Measurements from ENCODE around the gene SUPT4H1. TPM values are rescaled to one million over a fixed set of nuclear protein-coding genes. Genes with fewer than 3 reads are reported as not detected.

SUPT4H1 gene
- total and polyA plus RNA-seq, 9 of the 15 experiments (the other 6 are each of a cell fraction or from before 2014, with no cell fraction given): 62.1 to 320 (median 117) TPM

- TF ChIP-seq E2F8 (IDR thresholded peaks at IDR 0.05; ENCODE audit: low read depth, partially characterized antibody): peak; percentile 95
- TF ChIP-seq XRCC4 (IDR thresholded peaks at IDR 0.05; ENCODE audit: extremely low read depth, insufficient read depth, insufficient read length): no peak
- no peak for TF ChIP-seq ZNF583 (CRISPR knock-in tag; IDR thresholded peaks at IDR 0.05)
- no peak for TF ChIP-seq SRSF7 (optimal IDR thresholded peaks at IDR 0.05; ENCODE audit: low read depth, low read length)
- no peak for TF ChIP-seq ZZZ3 (IDR thresholded peaks at IDR 0.05)
- TF ChIP-seq IFI16 (CRISPR knock-in tag; IDR thresholded peaks at IDR 0.05): no peak
- TF ChIP-seq MBD1 (CRISPR knock-in tag; IDR thresholded peaks at IDR 0.05): no peak
- TF ChIP-seq JUNB (CRISPR knock-in tag; conservative IDR thresholded peaks at IDR 0.05): no peak
- peak; percentile 28 for TF ChIP-seq NFYB (IDR thresholded peaks at IDR 0.05; ENCODE audit: extremely low read depth, insufficient read length)
- TF ChIP-seq CCNT2 (IDR thresholded peaks at IDR 0.05; ENCODE audit: borderline replicate concordance, extremely low read depth, insufficient read length, low read depth, low read length): peak; percentile 57
- TF ChIP-seq KLF6 (CRISPR knock-in tag; IDR thresholded peaks at IDR 0.05; ENCODE audit: borderline replicate concordance): no peak
- no peak for TF ChIP-seq ZNF24 (IDR thresholded peaks at IDR 0.05)
- peak; percentile 48 for TF ChIP-seq HNRNPLL (IDR thresholded peaks at IDR 0.05; ENCODE audit: low read depth, low read length, poor library complexity, severe bottlenecking)
- TF ChIP-seq ZNF655 (CRISPR knock-in tag; IDR thresholded peaks at IDR 0.05): peak; percentile 63; the same call in 1 of the 2 replicates
- peak; percentile 6 for TF ChIP-seq ZBTB33 (CRISPR knock-in tag; IDR thresholded peaks at IDR 0.05)
- TF ChIP-seq EP400 (IDR thresholded peaks at IDR 0.05): no peak
- TF ChIP-seq MECOM (CRISPR knock-in tag; IDR thresholded peaks at IDR 0.05): no peak
- peak; percentile 89 for TF ChIP-seq CEBPB (tag; IDR thresholded peaks at IDR 0.05)
- no peak; the same call in none of the 2 replicates for TF ChIP-seq NBN (IDR thresholded peaks at IDR 0.05; ENCODE audit: low read depth)
- TF ChIP-seq SRF (CRISPR knock-in tag; IDR thresholded peaks at IDR 0.05): no peak; a peak in 1 of 4 replicates
Measured at GRCh38 chr17:58328195-58329034, 23.6 kb downstream of the SUPT4H1 start, which contains the start of gene TSPOAP1 (continued).
